SU-DHL-6 (cell line): Measurements from ENCODE around the gene COL1A2.
A peak's percentile ranks its signal among the peaks of the same experiment; 100 is the strongest.

Source experiments
- H2AFZ ChIP-seq: fragments of 200-600 bp; sonication (generic); 2 replicates; pipeline ENCODE4 v1.6.1; 2014; ENCODE audit warnings: low read depth, mild to moderate bottlenecking, moderate library complexity, mixed read lengths, antibody characterized with exemption, low read length; ENCODE audit not compliant: severe bottlenecking
- H3F3A ChIP-seq: fragments of 200-600 bp; shearing (Covaris generic); 2 replicates; pipeline ENCODE4 v1.6.0; 2016; ENCODE audit warnings: antibody characterized with exemption, mild to moderate bottlenecking; ENCODE audit not compliant: insufficient read depth
- H3K27ac ChIP-seq: fragments of 200-600 bp; sonication (generic); 2 replicates; pipeline ENCODE4 v1.5.1; 2016; ENCODE audit warnings: low read depth, mild to moderate bottlenecking, low read length, moderate library complexity, mixed read lengths
- H3K27me3 ChIP-seq: fragments of 200-600 bp; sonication (generic), shearing (Covaris generic); 2 replicates; pipeline ENCODE4 v1.6.0; 2014; ENCODE audit warnings: mild to moderate bottlenecking, low read length
- H3K36me3 ChIP-seq: fragments of 200-600 bp; sonication (generic); 2 replicates; pipeline ENCODE4 v1.6.1; 2014; ENCODE audit warnings: mild to moderate bottlenecking, low read length, mixed read lengths
- H3K4me2 ChIP-seq: fragments of 300-600, 200-600 bp; shearing (Covaris generic), sonication (generic); 2 replicates; pipeline ENCODE4 v1.6.0; 2014; ENCODE audit warnings: low read length, low read depth, mild to moderate bottlenecking; ENCODE audit not compliant: poor library complexity, severe bottlenecking
- H3K4me3 ChIP-seq: fragments of 200-600 bp; sonication (generic); 2 replicates; pipeline ENCODE4 v1.5.1; 2014; ENCODE audit warnings: antibody characterized with exemption, low read length, mild to moderate bottlenecking, mixed read lengths; ENCODE audit not compliant: insufficient read depth, poor library complexity, severe bottlenecking
- H3K79me2 ChIP-seq: fragments of 200-600 bp; sonication (generic); 2 replicates; pipeline ENCODE4 v1.6.1; 2014; ENCODE audit warnings: mild to moderate bottlenecking, low read length, moderate library complexity; ENCODE audit not compliant: insufficient read depth
- H3K9ac ChIP-seq: fragments of 200-600 bp; sonication (generic); 2 replicates; pipeline ENCODE4 v1.7.0; 2014; ENCODE audit warnings: mild to moderate bottlenecking, low read length
- H3K9me2 ChIP-seq: fragments of 200-600 bp; sonication (generic); replicated peaks from 2 replicates; pipeline ENCODE4 v1.6.1; 2014; ENCODE audit warnings: low read length; ENCODE audit not compliant: insufficient read depth
- H3K9me3 ChIP-seq: fragments of 200-600 bp; sonication (generic); 2 replicates; pipeline ENCODE4 v1.6.1; 2014; ENCODE audit warnings: low read length, mixed read lengths; ENCODE audit not compliant: insufficient read depth
- H4K20me1 ChIP-seq: fragments of 200-600 bp; sonication (generic); 2 replicates; pipeline ENCODE4 v1.6.1; 2014; ENCODE audit warnings: low read depth, mild to moderate bottlenecking, antibody characterized with exemption, low read length, moderate library complexity, mixed read lengths
- CTCF ChIP-seq: fragments of 200-600 bp; sonication (generic); IDR thresholded peaks from one replicate; pipeline ENCODE4 v1.5.1; 2017; ENCODE audit warnings: antibody characterized with exemption, mild to moderate bottlenecking, low read length, moderate library complexity; ENCODE audit not compliant: insufficient read depth, poor library complexity, severe bottlenecking
- EZH2phosphoT487 ChIP-seq: fragments of 200-600 bp; sonication (generic), shearing (Covaris generic); conservative IDR thresholded peaks from 2 replicates; pipeline ENCODE4 v1.6.1; 2018; ENCODE audit warnings: mild to moderate bottlenecking, antibody characterized with exemption, low read length, moderate library complexity, mixed read lengths

COL1A2 gene

DNA sequence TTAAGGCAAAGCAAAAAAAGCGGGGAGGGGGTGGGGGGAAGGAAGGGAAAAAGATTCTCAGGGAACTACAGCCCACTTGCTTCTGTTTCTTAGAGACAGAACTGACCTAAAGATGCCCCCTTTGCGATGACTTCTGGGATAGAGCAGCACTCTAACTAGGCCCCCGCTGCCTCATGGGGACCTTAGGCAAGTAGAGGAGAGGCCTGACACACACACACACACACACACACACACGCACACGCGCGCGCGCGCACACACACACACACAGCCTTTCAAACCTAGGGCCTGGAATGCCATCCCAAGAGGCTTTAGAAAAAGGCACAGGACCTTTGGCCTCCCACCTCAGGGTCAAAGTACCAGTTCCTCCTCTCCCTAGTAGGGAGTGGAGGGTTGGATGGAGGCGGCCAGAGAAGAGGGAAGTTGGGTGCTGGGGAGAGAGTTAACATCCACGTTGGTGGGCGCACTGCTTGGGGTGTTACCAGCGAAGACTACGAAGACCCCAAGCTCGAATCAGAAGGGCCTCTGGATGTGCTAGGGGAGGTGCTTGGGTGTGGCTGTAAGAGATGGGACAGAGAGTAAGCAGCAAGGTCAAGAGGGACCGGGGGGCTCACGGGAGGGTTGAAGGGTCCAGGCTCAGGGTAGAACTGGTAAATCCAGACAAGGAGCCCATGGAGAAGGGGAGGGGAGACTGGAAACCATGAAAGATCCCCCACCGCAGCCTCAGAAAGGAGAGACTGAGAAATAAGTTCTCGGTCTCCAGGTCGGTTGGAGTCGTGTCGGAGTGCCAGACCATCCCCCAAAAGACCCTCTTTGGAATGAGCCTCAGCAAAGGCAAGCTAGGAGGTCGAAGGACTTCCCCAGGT is 1.2 kb upstream of the COL1A2 start:
- H3K9ac ChIP-seq, result no peak overlapping the region

DNA sequence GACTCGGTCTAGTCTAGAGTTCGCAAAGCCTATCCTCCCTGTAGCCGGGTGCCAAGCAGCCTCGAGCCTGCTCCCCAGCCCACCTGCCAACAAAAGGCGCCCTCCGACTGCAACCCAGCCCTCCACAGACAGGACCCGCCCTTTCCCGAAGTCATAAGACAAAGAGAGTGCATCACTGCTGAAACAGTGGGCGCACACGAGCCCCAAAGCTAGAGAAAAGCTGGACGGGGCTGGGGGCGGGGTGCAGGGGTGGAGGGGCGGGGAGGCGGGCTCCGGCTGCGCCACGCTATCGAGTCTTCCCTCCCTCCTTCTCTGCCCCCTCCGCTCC is 622 bp upstream of the COL1A2 start:
- Histone ChIP-seq H3K36me3 (no peaks in the 10 kb centered on the region), H4K20me1 (no peaks in the 10 kb centered on the region; the same call in 1 of the 2 replicates), H2AFZ (no peak overlapping the region), H3F3A (no peaks in the 10 kb centered on the region), H3K4me2 (no peak overlapping the region), H3K79me2 (no peaks in the 10 kb centered on the region), H3K27me3 (no peaks in the 10 kb centered on the region), H3K27ac (no peak overlapping the region), H3K4me3 (no peak overlapping the region), H3K9me2 (no peaks in the 10 kb centered on the region), H3K9ac (no peak overlapping the region), H3K9me3 (no peaks in the 10 kb centered on the region)
- no peak for TF ChIP-seq EZH2phosphoT487
- no peak for TF ChIP-seq CTCF

More for the DNA sequence above, 1.2 kb upstream of the COL1A2 start:
- no peaks in the 10 kb centered on the region; the same call in 1 of the 2 replicates for H4K20me1 ChIP-seq
- no peaks in the 10 kb centered on the region for H3K9me3 ChIP-seq
- H3K27ac ChIP-seq, result no peak overlapping the region
- no peaks in the 10 kb centered on the region for H3F3A ChIP-seq
- H3K27me3 ChIP-seq, result no peaks in the 10 kb centered on the region
- TF ChIP-seq CTCF (no peak), EZH2phosphoT487 (no peak)
- H3K36me3 ChIP-seq, result no peaks in the 10 kb centered on the region
- H3K79me2 ChIP-seq, result no peaks in the 10 kb centered on the region
- H3K4me2 ChIP-seq, result no peak overlapping the region
- H3K9me2 ChIP-seq, result no peaks in the 10 kb centered on the region
- H2AFZ ChIP-seq, result no peak overlapping the region
- no peak overlapping the region for H3K4me3 ChIP-seq

DNA sequence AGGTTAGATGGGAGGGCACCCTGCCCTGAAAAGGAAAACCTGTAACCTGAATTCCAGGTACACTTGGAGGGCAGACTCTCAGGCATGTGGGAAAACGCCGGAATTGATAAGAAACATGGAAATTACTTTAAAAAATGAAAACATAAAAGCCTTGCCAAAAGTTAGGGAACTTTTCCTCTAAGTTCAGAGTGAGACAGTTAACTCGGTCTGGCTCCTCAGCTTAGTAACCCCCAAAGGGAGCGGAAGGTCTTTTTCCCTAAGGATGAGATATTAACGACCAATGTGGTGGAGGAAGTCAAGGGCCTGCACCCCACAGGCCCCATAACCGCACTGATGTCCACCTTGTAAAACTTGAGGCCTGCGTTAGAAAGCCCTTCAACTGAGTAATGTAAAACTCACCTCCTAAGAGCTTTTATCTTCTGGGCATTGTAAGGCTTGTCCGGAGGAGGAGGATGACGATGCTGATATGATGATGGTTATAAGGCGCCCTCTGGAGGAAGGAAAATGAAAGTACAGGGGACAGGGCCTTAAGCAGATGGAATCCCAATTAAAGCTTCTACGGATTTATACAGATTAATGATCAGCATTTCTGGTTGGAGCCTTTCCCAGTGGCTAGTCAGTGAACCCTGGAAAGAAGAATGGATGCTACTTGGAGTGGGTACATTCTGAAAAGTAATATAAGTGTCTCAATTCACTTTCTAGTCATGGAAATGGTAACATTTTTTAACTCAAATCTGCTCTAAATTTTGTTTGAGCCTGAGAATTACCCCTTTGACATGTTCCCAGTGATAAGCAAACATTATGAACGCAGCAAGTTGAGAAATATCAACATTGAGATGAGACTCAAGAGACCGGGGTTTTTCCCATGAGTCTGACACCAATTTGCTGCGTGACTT is 694 bp downstream of the COL1A2 start:
- Histone ChIP-seq H3K4me3 (no peak overlapping the region), H3F3A (no peaks in the 10 kb centered on the region), H3K4me2 (no peak overlapping the region), H4K20me1 (no peaks in the 10 kb centered on the region; the same call in 1 of the 2 replicates), H3K27ac (no peak overlapping the region), H3K36me3 (no peaks in the 10 kb centered on the region), H3K9me2 (no peaks in the 10 kb centered on the region), H3K9ac (no peak overlapping the region), H3K27me3 (no peaks in the 10 kb centered on the region), H2AFZ (no peak overlapping the region), H3K9me3 (no peaks in the 10 kb centered on the region), H3K79me2 (no peaks in the 10 kb centered on the region)
- TF ChIP-seq EZH2phosphoT487, result no peak
- TF ChIP-seq CTCF, result peak; percentile 94
